Hematopoietic multipotent progenitor cell (in vitro differentiated cells): ENCODE measurements around the gene SOCS7. TPM values are rescaled to one million over a fixed set of nuclear protein-coding genes. Genes with fewer than 3 reads are reported as not detected.

Experiments used
- DNase-seq, 3 donors: peaks; one replicate each; pipeline ENCODE4 v3.0.0-alpha.2; 2011 to 2015; ENCODE audit warnings: low read depth in 2 of 3, low spot score in 2 of 3
- total RNA-seq: library from RNA; depleted of rRNA; stranded (reverse); fragments of >200 nt; gene quantifications from one replicate; pipeline ENCODE4 v1.2.3, GENCODE V29; 2012

The SOCS7 gene
- total RNA-seq, 1 donor: 16.4 TPM

DNA sequence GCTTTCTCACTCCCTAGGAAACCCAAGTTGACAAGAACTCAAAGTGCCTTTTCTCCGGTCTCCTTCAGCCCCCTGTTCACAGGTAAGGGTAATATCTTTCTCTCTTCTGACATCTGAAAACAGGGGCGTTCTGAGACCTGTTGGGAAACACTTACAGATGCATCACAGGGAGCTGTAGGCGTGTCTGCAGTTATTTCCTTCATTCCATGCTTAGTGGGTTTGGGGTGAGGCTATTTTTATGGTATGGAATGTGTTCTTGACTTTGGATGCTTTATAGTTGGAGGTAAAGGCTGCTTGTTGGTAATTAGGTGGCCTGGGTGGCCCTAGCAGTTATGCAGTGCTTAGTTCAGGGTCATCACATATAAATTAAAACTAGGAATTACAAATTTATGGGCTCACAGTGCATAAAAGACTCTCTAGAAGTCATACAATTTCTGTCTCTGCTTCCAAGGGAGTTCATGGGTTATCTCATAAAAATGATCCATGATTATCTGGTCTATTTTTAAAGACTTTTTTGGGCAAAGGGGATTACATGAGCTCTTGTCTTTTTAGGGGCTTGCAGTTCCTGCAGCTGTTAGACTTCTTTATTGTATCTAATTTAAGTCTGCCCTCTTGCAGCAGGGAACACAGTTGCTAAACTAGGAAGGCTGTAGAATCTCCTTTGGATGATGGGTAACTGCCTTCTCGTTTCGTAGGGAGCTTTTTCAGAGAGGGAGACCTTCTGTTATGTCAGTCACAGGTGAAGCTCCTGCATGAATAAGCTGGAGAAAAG is 10.2 kb downstream of the SOCS7 start:
- DNase-seq: no peak

DNA sequence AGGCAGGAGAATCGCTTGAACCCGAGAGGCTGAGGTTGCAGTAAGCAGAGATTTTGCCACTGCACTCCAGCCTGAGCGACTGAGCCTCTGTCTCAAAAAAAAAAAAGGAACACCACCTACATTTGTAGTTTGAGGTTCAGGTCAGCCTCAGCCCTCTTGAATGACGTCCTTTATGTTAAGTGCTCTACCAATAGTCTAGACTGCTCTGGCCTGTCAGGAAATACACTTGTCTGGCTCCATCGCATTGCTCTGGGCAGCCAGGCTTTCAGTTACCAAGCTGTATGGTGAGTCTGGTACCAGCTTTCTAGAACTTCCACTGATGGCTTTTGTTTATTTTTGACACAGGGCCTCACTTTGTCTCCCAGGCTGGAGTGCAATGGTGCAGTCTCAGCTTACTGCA is 11.4 kb downstream of the SOCS7 start:
- no peak for DNase-seq

DNA sequence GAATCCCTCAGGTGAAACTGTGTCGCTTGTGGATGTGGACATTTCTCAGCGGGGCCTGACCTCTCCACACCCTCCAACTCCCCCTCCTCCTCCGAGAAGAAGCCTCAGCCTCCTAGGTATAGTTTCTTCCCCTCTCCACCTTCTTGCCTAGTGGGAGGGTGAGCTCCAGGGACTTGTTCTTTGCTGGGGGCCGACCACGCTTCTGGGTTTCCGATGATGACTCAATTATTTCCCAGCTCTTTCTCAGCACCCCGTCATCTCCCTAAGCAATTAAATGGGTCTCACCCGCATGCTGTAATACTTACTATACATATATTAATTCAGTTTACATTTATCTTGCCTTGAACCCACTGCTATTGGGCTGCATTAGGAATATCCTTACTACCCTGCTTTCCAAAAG is 13.1 kb downstream of the SOCS7 start:
- DNase-seq: no peak

DNA sequence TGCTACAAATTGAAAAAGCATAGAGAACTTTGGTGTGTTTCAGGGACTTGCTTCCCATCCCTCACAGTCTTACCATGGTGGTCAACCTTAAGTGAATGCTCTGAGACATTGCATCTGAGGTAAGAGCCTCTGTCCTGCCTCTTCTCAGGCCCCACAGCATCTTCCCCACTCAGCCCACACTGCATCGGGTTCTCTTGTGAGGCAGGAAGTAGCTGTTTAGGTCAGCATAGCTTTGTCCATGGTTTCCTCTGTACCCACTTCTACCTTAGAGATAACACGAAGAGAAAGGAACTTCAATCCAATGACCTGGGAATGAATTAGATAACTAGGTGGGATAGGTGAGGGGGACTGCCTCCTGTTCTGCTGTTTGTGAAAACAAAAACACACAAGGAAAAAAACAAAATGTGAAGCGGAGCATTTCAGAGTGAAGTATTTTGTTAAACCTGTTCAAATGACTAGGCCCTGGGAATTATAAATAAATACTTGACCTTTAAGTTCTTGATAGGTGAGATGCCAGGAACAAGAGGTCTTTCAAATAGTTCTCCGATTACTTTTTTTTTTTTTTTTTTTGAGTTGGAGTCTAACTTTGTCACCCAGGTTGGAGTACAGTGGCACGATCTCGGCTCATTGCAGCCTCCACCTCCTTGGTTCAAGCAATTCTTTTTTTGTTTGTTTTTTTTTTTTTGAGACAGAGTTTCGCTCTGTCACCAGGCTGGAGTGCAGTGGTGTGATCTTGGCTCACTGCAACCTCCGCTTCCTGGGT is 17.7 kb downstream of the SOCS7 start:
- no peak for DNase-seq

DNA sequence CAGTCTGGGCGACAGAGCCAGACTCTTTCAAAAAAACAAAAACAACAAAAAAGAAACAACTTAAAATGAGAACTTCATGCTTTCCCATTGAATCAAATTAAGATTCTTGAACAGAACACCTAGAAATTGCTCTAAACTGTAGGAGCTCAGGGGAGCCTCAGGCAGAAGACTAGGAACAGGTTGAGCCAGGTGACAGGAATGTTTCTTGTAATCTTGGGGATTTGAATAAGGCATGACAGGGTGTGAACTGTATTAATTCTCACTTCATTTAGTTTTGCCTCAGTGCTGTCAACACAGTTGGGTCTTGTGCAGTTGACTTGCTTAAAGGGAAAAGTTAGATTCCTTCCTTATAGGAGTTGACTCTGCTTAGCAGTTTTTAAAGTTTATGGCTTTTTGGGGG is 27.8 kb downstream of the SOCS7 start:
- no peak for DNase-seq

DNA sequence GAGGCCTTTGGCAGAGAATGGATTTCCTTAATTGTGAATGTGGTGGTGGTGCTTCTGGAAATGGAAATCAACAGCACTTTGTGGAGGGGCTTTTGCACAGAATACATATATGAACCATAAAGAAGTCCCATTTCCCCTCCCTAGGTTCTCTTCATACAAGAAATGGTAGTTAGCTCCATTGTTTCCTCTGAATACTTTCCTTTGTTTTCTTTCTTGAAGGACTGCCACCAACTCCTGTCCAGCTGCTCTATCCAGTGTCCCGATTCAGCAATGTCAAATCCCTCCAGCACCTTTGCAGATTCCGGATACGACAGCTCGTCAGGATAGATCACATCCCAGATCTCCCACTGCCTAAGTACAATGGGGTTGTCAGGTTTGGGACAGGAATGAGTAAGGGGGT is 43.4 kb downstream of the SOCS7 start:
- no peak for DNase-seq

DNA sequence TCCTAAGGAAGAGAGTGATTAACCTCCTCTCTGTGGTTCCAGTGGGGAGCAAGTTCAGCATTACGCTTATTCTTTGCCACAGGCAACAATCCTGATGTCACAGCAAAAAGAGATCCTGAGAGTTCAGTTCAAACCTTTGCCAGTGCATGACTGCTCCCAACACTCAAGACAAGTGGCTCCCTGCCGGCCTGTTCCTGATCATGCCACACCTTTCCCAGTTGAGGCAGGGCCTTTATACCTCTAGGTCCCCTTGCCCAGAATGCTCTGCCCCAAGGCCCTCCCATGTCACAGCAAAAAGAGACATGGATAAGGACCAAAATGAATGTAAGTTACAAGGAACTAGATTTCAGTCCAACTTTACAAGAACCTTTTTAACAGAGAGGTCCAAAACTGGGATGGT is 45.6 kb downstream of the SOCS7 start:
- DNase-seq: no peak

DNA sequence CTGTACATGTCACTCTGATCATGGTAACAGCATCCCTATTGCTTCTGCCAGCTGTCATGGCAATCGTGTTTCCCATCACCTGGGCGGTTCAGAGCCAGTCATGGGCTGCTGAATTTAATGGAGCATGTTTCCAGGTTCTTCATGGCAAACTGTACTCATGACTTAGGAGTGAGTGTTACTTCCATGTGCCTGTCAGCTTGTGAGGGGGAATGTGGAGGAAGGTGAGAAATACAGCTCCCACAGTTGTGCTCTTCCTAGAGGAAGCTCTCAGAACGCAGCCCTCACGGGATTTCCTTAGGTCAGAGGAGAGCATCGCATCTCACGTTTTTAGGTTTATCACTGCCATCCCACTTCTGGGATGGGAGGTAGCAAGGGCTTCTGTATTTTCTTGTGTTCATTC is 48.6 kb downstream of the SOCS7 start:
- no peak for DNase-seq

DNA sequence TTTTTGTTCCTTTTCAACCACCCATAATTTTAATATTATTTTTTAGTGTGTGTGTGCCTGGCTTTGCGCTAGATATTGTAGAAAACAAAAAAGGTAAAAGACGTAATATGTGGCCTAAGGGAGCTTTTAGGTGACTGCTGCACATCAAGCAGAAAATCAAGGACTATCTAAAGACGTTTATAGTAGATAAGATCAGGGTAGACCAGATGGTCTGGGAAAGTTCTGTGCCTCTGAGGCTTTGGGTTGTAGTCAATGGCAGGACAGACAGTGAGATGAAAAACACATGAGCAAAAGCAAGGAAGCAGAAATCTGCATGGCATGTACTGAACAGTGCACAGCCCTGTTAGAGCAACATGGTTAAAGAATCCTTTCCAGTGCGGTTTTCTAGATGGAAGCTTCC is 49.8 kb downstream of the SOCS7 start:
- no peak for DNase-seq

DNA sequence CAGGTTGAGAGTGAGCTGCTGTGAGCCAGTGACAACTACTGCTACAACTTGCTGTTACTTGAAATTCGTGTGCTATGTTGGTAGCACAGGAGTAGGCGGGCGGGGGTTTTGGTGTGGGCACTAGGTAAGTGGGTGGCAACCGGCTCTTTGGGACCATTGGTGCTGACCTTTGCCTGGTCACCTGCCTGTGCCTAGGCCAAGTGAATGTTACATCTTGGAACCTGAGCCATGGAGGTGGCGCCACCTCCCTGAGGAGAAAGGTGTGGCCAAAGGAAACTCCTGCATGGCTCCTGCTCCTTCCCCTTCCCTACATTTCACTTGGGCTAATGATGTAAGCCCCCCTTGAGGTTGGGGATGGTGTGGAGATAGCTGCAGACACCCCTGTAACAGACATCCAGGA is 51.3 kb downstream of the SOCS7 start:
- DNase-seq: no peak

DNA sequence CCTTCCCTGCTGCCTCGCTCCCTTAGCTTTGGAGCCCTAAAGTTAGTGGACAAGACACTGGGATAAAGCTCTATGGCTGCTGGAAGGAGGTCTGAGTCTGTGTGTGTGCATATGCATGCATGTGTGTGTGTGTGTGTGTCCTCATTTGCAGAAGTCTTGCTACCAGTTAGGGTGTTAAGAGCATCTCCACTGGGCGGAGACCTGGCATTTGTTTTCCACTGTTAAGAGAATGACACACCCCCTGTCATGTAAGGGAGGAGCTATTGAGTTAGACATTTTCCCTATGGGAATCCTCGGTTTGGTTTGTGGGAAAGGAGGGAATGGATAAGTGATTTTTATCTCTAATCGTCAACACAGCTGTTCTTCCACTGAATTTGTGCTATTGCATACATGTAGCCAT is 51.8 kb downstream of the SOCS7 start:
- peak in 1 of 3 donors; percentile 13 for DNase-seq

DNA sequence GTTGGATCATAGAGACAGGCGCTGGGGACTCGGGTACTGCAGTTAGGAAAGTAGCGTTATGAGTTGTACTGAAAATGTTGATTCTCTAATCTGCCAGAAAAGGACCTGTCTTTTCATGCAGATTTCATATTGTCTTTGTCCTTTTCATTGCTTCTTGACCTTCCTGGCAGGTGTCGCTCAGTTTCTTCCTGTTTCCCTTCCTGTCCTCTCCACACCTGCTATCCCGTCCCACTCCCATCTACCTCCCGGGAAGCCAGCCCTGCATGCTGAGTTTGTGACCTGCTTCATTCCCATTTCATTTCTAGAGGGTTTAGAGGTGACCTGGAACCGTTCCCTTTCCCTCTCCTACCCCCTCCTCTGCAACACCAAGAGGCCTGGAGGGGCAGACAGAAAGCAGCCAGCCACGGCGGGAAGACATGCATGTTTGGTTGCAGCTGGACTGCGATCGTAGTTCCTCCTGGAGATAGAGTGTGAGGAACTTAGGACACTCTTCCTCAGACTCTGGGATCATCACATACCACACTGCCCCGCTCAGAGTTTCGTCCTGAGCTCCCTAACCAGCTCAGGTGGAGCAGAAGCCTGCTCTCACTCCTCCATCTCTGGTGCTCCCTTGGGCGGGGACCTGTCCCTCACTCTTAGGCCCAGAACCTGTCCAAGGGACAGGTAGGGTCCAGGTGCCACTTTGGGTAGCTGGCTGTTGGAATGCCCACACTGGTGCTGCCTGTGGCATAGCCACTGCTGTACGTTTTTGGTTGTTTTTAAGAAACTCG is 52.7 kb downstream of the SOCS7 start:
- DNase-seq: no peak

DNA sequence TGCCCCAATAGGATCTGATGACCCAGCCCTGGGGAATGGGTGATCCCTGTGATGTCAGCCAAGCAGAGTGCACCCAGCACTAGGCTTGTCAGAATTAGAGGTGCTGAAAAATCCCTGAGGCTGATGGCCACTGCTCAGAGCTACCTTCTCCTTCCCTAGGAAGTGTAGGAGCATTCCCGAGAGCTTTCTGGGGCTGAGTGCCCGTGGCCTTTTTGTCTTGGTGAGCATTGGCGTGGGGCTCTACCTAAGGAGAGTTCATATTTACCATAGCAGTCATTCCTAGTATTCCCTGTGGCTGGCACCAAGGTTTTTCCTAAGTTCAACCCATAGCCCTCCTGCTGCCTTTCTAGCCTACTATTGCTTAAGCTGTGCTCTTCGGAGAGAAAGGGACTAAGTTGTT is 54.0 kb downstream of the SOCS7 start:
- DNase-seq: no peak

DNA sequence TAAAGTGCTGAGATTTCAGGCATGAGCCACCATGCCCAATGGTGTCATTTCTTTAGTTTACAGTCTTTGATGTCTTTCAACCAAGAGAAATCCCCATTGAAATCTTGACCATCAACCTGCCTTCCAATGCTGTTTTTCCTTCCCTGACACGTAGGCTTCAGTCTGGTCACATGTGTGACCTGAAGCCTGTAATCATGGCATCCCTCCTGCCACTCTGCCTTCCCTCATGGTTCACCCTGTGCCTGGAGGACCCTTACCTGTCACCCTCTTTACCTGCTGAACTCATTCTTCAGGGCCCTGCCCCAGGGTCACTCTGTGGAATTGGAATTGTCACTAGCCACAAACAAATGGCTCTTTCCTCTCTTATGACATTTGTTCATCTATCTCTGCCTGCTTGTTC is 58.6 kb downstream of the SOCS7 start:
- no peak for DNase-seq

DNA sequence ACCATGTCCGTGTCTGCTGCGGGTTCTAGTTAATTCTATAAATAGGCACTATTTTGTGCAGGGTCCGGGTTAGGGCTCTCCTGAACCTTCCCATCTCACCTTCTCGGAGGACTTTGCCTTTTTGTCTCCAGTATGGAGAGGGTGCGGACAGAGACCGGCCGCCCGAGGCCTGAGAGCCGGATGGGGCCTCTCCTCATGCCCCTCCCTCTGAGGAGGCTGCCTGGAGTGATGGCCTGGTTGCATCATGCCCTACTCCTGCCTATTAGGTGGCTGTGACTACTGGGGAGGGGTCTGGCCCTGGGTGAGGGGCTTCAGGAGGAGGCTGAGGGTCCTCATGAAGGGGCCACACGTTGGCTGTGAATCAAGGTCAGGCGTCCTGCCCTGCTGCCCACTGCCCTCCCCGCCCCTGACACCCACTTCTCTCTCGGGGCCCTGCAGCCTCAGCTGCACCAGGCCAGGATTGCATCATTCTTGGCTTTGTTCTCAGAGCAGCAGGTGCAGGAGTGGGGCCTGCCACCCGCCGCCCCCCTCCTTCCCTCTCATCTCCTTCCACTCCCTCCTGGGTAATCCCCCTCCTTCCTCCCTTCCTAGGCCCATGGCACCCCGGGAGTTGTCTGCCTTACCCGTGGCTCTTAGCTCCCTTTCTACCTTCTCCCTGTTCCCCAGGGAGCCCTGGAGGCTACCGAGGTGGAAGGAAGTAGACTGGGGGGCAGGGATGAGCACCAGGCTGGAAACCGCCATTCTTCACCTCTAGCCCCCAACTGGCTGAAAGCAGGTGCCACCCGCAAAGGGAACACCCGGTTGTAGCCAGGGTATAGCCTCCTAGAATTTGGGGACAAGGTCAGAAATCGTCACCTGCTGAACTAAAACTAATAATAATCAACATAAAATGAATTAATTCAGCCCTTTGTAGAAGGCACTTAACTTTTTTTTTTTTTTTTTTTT is 63.9 kb downstream of the SOCS7 start:
- peak in 2 of 3 donors; percentile 53 to 59 for DNase-seq

DNA sequence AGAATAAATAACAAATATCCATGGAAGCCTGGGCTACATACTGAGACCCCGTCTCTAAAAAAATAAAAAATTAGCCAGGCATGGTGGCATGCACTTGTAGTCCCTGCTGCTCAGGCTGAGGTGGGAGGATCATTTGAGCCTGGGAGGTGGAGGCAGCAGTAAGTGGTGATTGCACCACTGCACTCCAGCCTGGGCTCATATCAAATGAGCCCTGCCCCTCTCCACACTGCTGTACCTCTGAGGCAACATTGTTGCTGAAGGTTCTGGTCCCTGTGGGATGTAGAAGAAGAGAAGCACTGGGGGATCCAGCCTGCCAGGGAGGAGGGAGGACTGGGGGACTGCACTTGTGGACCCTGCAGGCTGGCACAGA is 65.2 kb downstream of the SOCS7 start:
- no peak for DNase-seq

DNA sequence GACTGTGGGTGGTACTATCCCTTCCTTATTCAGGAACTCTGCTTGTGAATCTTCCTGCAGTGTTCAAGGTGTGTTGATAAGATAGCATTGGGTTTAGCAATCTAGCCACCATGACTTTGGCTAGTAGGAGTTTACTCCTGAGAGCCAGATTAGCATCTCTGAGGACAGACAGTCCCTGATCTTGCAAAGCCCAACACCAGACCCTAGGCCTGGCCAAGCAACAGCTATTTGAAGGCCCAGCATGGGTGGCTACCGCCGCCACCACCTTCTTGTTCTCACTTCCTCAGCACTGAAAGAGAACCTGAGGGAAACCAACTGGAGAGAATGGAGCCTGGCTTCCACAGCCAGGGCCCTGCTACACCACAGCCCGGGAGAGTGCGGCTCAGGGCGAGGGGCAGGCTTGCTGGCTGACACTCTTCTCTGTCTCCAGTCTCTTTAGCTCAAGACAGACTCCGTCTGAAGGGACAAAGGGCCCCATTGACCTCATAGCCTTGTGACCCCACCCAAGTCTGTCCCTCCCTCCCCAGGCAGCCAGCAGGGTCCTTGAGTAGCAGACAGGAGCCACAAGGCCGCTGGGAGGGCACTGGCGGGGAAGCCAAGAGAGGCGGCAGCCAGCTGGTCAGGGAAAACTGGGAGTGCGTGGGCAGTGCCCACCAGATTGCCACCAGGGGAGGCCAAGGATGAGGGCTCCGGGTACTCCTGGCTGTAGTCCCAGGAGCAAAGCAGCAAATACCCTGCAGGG is 65.7 kb downstream of the SOCS7 start:
- no peak for DNase-seq

DNA sequence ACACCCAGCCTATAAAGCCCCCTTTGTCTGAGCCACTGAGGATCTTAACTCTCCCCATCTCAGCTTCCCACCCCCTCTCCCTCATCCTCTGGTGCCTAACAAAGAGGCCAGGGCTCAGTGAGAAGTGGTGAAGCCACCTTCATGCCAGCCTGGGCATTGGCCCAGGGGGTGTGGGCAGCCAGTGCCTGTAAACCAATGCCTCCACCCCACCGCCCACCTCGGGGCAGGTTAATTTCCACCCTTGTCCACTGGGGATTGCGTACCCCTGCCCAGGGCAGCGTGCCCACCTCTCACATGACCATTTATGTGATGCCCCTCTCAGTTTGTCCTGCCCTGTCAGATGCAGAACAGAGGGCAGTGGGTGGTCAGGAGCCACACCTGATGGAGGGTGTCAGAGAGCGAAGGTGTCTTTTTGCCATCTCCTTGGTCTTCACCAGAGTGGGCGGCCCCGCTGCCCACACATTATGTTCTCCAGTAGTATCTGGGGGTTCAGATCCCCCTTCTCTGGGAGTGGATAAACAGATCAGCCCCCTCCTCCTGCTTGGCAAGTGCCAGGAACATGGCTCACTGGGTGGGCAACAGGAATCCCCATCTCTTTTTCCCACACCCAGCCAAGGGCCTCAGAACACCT is 66.5 kb downstream of the SOCS7 start:
- no peak for DNase-seq
